A673 (cell line): Measurements from ENCODE around the gene SH2B3.
A peak's percentile ranks its signal among the peaks of the same experiment; 100 is the strongest.

Experiments
- CTCF ChIP-seq: fragments of 300-800, 200-600 bp; sonication (generic); conservative IDR thresholded peaks from 2 replicates; pipeline ENCODE4 v1.5.1; 2017; ENCODE audit warnings: low read depth, mild to moderate bottlenecking, antibody characterized with exemption, low read length, moderate library complexity, mixed read lengths
- EZH2 ChIP-seq: fragments of 200-600 bp; sonication (generic); IDR thresholded peaks from 2 replicates; pipeline ENCODE4 v1.6.1; 2017; ENCODE audit warnings: borderline replicate concordance, low read depth, mild to moderate bottlenecking, mixed read lengths, antibody characterized with exemption, low read length; ENCODE audit not compliant: poor library complexity, severe bottlenecking

- TF ChIP-seq CTCF (peak; percentile 89), EZH2 (no peak)
Observed at GRCh38 chr12:111451649-111452129, 46.0 kb downstream of the SH2B3 start.
